ENCODE results near the gene SLC37A3.

Gene SLC37A3

GRCh38 chr7:140310337-140311002 is 87.9 kb downstream of the SLC37A3 start:
- DNase-seq = no peak

- DNase-seq = no peak
Measured at GRCh38 chr7:140308060-140308459, 90.3 kb downstream of the SLC37A3 start.

- peak; percentile 34 for DNase-seq
Measured at GRCh38 chr7:140304191-140304799, 94.0 kb downstream of the SLC37A3 start.

- no peak for DNase-seq
Measured at GRCh38 chr7:140300243-140301136, 97.8 kb downstream of the SLC37A3 start.

GRCh38 chr7:140298213-140298612 is 100.1 kb downstream of the SLC37A3 start:
- no peak for DNase-seq

- no peak for DNase-seq
Measured at GRCh38 chr7:140297192-140297591, 101.1 kb downstream of the SLC37A3 start.

- DNase-seq = no peak
Measured at GRCh38 chr7:140295224-140295738, 103.0 kb downstream of the SLC37A3 start.

- DNase-seq = no peak
Measured at GRCh38 chr7:140294454-140294853, 103.9 kb downstream of the SLC37A3 start.

GRCh38 chr7:140292438-140292837 is 105.9 kb downstream of the SLC37A3 start:
- no peak for DNase-seq

- no peak for DNase-seq
Measured at GRCh38 chr7:140289804-140290203, 108.5 kb downstream of the SLC37A3 start.

- DNase-seq = no peak
Measured at GRCh38 chr7:140287988-140288387, 110.3 kb downstream of the SLC37A3 start.

GRCh38 chr7:140285938-140286337 is 112.4 kb downstream of the SLC37A3 start:
- DNase-seq = no peak

GRCh38 chr7:140284062-140284461 is 114.3 kb downstream of the SLC37A3 start:
- no peak for DNase-seq

Data from activated CD8-positive, alpha-beta memory T cell treated with anti-CD3 and anti-CD28 coated beads, Interleukin-2, amount 50 U/mL, for 4 hours (primary cell).